Adrenal gland (tissue), 5 donors: Measurements from ENCODE around the gene DUSP3.

Experiments used
- CTCF ChIP-seq, 6 experiments: fragments of 450-650 bp in 4 of 6; fragments of 200-600 bp in 2 of 6; sonication (generic) in 1 of 6; IDR thresholded peaks; 1 replicate in 5 of 6; 2 replicates in 1 of 6; pipeline versions ENCODE4 v1.5.1 to v1.8.0; 2016 to 2021; ENCODE audit warnings: antibody characterized with exemption in 6 of 6, mild to moderate bottlenecking in 2 of 6, moderate library complexity in 1 of 6
- POLR2A ChIP-seq, 2 donors: fragments of 450-650 bp; IDR thresholded peaks; one replicate each; pipeline ENCODE4 v1.6.1; 2017; ENCODE audit warnings: antibody characterized with exemption in 2 of 2, mild to moderate bottlenecking in 2 of 2, moderate library complexity in 1 of 2
- donor health status: DM: no; HTN: no; CAD: no.

- TF ChIP-seq POLR2A (IDR thresholded peaks at IDR 0.05): no peak
- TF ChIP-seq CTCF (IDR thresholded peaks at IDR 0.05): no peak
These were observed 32.0 kb upstream of the DUSP3 start for GRCh38 chr17:43810823-43811222.
